Mucosa of rectum (tissue), 2 donors: ENCODE measurements around the gene ARMC3.

Experiments
- H3K27ac ChIP-seq, 2 donors: one replicate each; pipeline ENCODE4 v1.7.0; 2013; ENCODE audit warnings: inconsistent platforms in 2 of 2, low read depth in 2 of 2, low read length in 2 of 2
- H3K27me3 ChIP-seq, 2 donors: one replicate each; pipeline ENCODE4 v1.7.0; 2013; ENCODE audit warnings: low read length in 2 of 2; ENCODE audit not compliant: control insufficient read depth in 2 of 2, insufficient read depth in 2 of 2
- H3K36me3 ChIP-seq, 2 donors: one replicate each; pipeline ENCODE4 v1.7.0; 2013; ENCODE audit warnings: low read length in 2 of 2; ENCODE audit not compliant: control insufficient read depth in 2 of 2, insufficient read depth in 2 of 2
- H3K4me1 ChIP-seq, 2 donors: one replicate each; pipeline ENCODE4 v1.7.0; 2013; ENCODE audit warnings: low read length in 2 of 2, mild to moderate bottlenecking in 1 of 2; ENCODE audit not compliant: control insufficient read depth in 2 of 2, insufficient read depth in 2 of 2
- H3K4me3 ChIP-seq, 2 donors: one replicate each; pipeline ENCODE4 v1.7.0; 2013; ENCODE audit warnings: low read length in 2 of 2
- H3K9ac ChIP-seq, 2 donors: one replicate each; pipeline ENCODE4 v1.7.0; 2013; ENCODE audit warnings: low read length in 2 of 2, low read depth in 1 of 2, mild to moderate bottlenecking in 1 of 2
- H3K9me3 ChIP-seq, 2 donors: one replicate each; pipeline ENCODE4 v1.7.0; 2013; ENCODE audit warnings: low read length in 2 of 2; ENCODE audit not compliant: control insufficient read depth in 2 of 2
- donor health status: healthy.
- donor health status: Normal muscosa, but diverticular disease.

The ARMC3 gene

DNA sequence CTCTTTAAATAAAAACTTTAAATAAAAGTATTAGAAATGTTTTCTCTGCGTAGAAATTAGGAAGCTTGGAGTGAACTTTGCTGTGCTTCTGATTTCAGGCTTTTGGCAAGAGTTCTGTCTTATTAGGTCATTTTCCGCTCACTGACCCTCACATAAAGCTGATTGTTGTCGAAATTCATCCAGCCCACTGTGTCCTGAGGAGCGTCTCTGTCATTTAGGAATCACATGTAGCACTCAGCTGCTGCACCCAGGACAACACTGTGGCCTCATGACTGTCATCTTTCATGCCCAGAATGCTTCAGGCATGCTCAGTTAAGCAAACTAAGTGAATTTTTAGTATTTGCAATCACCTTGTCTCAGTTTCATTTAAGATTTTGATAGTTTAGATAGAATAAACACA is 109.7 kb downstream of the ARMC3 start:
- Histone ChIP-seq H3K9ac (no peak overlapping the region), H3K4me1 (no peaks in the 10 kb centered on the region), H3K27me3 (no peaks in the 10 kb centered on the region), H3K4me3 (no peak overlapping the region), H3K27ac (no peak overlapping the region), H3K9me3 (no peaks in the 10 kb centered on the region), H3K36me3 (no peaks in the 10 kb centered on the region)

DNA sequence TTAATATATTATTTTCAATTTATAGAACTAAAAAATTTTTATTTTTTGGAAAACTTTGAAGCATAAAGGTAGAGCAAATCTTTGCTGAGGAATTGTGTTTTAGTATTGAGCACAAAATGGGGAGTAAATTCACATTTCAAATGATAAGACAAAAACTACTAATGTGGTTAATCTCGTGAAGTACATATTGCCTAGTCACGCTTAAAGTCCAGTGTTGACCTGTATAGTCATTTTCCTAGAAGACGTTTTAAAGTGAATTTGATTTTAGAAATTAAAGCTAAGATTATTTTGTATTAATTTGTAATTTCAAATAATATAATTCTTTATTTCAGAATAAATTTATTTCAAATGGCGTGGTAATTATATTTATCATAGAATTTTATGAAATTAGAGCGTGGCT is 110.3 kb downstream of the ARMC3 start:
- Histone ChIP-seq H3K9me3 (no peaks in the 10 kb centered on the region), H3K27me3 (no peaks in the 10 kb centered on the region), H3K27ac (no peak overlapping the region), H3K4me1 (no peaks in the 10 kb centered on the region), H3K9ac (no peak overlapping the region), H3K4me3 (no peak overlapping the region), H3K36me3 (no peaks in the 10 kb centered on the region)

GRCh38 chr10:23040002-23040401 is 112.1 kb downstream of the ARMC3 start:
- Histone ChIP-seq H3K4me3 (no peak overlapping the region), H3K9ac (no peak overlapping the region), H3K4me1 (no peaks in the 10 kb centered on the region), H3K27me3 (no peaks in the 10 kb centered on the region), H3K36me3 (no peaks in the 10 kb centered on the region), H3K27ac (no peak overlapping the region), H3K9me3 (no peaks in the 10 kb centered on the region)

DNA sequence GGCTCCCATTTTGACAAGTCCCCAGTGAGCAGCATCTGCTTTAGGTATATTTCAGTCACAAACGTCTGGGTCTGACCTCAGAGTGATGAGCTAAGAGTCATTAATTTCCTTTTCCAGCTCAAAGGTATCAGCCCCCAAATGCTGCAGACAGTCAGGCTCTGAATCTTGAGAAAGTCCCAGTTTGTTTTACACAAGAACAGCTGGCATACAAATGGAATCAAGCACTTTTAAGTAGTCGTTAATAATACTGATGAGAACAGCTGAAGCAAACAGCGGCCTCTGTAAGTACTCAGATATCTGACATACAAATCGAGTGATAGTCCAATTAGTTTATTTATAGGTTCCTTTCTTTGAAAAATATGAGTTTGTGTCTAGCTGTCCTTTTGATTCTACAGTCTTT is 118.2 kb downstream of the ARMC3 start:
- Histone ChIP-seq H3K27ac (no peak overlapping the region), H3K36me3 (no peaks in the 10 kb centered on the region), H3K9me3 (no peaks in the 10 kb centered on the region), H3K4me1 (no peaks in the 10 kb centered on the region), H3K27me3 (no peaks in the 10 kb centered on the region), H3K9ac (no peak overlapping the region), H3K4me3 (no peak overlapping the region)

GRCh38 chr10:23047201-23048050 is 119.6 kb downstream of the ARMC3 start:
- Histone ChIP-seq H3K27ac (no peak overlapping the region), H3K9ac (no peak overlapping the region), H3K4me1 (no peaks in the 10 kb centered on the region), H3K36me3 (no peaks in the 10 kb centered on the region), H3K4me3 (no peak overlapping the region), H3K27me3 (no peaks in the 10 kb centered on the region), H3K9me3 (no peaks in the 10 kb centered on the region)

DNA sequence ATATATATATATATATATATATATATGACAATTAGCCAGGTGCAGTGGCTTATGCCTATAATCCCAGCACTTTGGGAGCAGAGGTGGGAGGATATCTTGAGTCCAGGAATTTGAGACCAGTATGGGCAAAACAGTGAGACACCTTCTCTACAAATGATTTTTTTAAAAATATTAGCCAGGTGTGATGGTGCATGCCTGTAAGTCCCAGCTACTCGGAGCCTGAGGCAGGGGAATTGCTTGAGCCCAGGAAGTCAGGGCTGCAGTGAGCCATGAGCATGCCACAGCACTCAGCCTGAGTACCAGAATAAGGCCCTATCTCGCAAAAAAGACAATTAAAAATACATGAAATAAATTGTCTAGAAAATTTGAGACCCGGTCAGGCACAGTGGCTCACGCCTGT is 120.3 kb downstream of the ARMC3 start:
- Histone ChIP-seq H3K4me3 (no peak overlapping the region), H3K27ac (no peak overlapping the region), H3K9me3 (no peaks in the 10 kb centered on the region)

DNA sequence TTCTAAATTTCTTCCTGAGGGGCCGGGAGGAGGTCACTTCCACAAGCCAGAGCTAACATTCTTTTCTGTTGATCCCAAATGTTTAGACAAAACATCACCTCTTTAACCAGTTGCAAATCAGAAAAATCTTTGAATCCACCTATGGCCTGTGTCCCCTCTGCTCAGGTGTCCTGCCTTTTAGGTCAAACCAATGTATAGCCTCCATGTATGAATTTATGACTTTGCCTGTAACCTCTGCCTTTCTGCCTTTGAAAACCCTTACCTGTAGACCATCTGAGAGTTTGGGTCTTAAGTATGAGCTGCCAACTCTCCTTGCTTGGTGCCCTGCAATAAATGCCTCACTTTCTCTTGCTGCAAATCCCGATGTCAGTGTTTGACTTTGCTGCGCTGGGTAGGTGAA is 123.4 kb downstream of the ARMC3 start:
- no peak overlapping the region for H3K27ac ChIP-seq
- H3K4me1 ChIP-seq = no peaks in the 10 kb centered on the region
- no peaks in the 10 kb centered on the region for H3K36me3 ChIP-seq
- H3K9ac ChIP-seq = no peak overlapping the region
- H3K9me3 ChIP-seq = no peaks in the 10 kb centered on the region
- no peaks in the 10 kb centered on the region for H3K27me3 ChIP-seq
- H3K4me3 ChIP-seq = no peak overlapping the region

More for the DNA sequence above, 120.3 kb downstream of the ARMC3 start:
- Histone ChIP-seq H3K27me3 (no peaks in the 10 kb centered on the region), H3K36me3 (no peaks in the 10 kb centered on the region), H3K4me1 (no peaks in the 10 kb centered on the region), H3K9ac (no peak overlapping the region)

DNA sequence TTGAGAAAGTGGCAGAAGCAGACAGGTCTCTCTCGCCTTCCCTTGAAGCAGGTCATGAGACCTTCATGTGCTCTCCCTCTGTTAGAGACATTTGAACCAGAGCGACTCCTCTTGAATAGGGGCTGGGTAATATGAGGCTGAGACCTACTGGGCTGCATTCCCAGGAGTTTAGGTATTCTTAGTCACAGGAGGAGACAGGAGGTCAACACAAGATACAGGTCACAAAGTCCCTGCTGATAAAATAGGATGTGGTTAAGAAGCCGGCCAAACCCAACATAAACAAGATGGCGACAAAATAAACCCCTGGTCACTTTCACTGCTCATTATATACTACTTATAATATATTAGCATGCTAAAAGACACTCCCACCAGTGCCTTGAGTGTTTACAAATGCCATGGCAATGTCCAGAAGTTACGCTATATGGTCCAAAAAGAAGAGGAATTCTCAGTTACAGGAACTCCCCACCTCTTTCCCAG is 124.0 kb downstream of the ARMC3 start:
- Histone ChIP-seq H3K36me3 (no peaks in the 10 kb centered on the region), H3K27me3 (no peaks in the 10 kb centered on the region), H3K27ac (no peak overlapping the region), H3K4me1 (no peaks in the 10 kb centered on the region), H3K9me3 (no peaks in the 10 kb centered on the region), H3K4me3 (no peak overlapping the region), H3K9ac (no peak overlapping the region)

- no peaks in the 10 kb centered on the region for H3K9me3 ChIP-seq
- H3K27ac ChIP-seq = no peak overlapping the region
- H3K27me3 ChIP-seq = no peaks in the 10 kb centered on the region
- no peaks in the 10 kb centered on the region for H3K4me1 ChIP-seq
- H3K9ac ChIP-seq = no peak overlapping the region
- no peaks in the 10 kb centered on the region for H3K36me3 ChIP-seq
- no peak overlapping the region for H3K4me3 ChIP-seq
Measured at GRCh38 chr10:23053036-23053435, 125.2 kb downstream of the ARMC3 start.

- Histone ChIP-seq H3K4me3 (no peak overlapping the region), H3K9me3 (no peaks in the 10 kb centered on the region), H3K4me1 (no peaks in the 10 kb centered on the region), H3K9ac (no peak overlapping the region), H3K27me3 (no peaks in the 10 kb centered on the region), H3K27ac (no peak overlapping the region), H3K36me3 (no peaks in the 10 kb centered on the region)
Measured at GRCh38 chr10:23055424-23056185, 127.8 kb downstream of the ARMC3 start.
